ENCODE data around the gene SIAE.

Gene SIAE

DNA sequence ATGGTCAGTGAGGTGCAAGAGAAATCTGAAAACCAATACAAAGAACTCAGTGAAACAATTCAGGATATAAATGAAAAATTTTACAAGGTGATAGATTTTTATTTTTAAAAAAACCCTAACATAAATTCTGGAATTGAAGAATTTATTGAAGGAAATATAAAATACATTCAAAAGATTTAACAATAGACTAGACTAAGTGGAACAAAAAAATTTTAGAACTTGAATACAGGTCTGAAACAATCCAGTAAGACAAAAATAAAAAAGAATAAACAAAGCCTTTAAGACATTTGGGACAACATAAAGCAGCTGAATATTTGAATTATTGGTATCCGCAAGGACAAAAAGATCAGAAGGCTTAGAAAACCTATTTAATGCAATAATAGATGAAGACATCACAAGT lies 8.9 kb upstream of the SIAE start:
- Histone ChIP-seq H3K9me3 (ENCODE audit: low read length) (peaks cover 16% of the 10 kb centered on the region), H3K36me3 (ENCODE audit: insufficient read depth, low read length) (peaks cover 7% of the 10 kb centered on the region), H3K27me3 (ENCODE audit: insufficient read depth, low read length) (no peaks in the 10 kb centered on the region)

GRCh38 chr11:124681421-124681820 lies 7.9 kb upstream of the SIAE start:
- no peaks in the 10 kb centered on the region for H3K27me3 ChIP-seq (ENCODE audit: insufficient read depth, low read length)
- peaks cover 7% of the 10 kb centered on the region for H3K36me3 ChIP-seq (ENCODE audit: insufficient read depth, low read length)
- no peak overlapping the region for H3K4me3 ChIP-seq (ENCODE audit: low read length)
- no peaks in the 10 kb centered on the region for H3K4me1 ChIP-seq (ENCODE audit: insufficient read depth, low read length)
- no peak overlapping the region for H2AFZ ChIP-seq (ENCODE audit: low read depth, low read length)
- H3K9me3 ChIP-seq (ENCODE audit: low read length), result peaks cover 16% of the 10 kb centered on the region

More for the DNA sequence above, 8.9 kb upstream of the SIAE start:
- Histone ChIP-seq H2AFZ (ENCODE audit: low read depth, low read length) (no peak overlapping the region), H3K4me1 (ENCODE audit: insufficient read depth, low read length) (no peaks in the 10 kb centered on the region), H3K4me3 (ENCODE audit: low read length) (no peak overlapping the region)

GRCh38 chr11:124678416-124678815 lies 4.9 kb upstream of the SIAE start:
- Histone ChIP-seq H3K36me3 (ENCODE audit: insufficient read depth, low read length) (peaks cover 7% of the 10 kb centered on the region), H2AFZ (ENCODE audit: low read depth, low read length) (no peak overlapping the region), H3K27me3 (ENCODE audit: insufficient read depth, low read length) (no peaks in the 10 kb centered on the region), H3K9me3 (ENCODE audit: low read length) (peaks cover 6% of the 10 kb centered on the region), H3K4me3 (ENCODE audit: low read length) (no peak overlapping the region), H3K4me1 (ENCODE audit: insufficient read depth, low read length) (peaks cover 6% of the 10 kb centered on the region)

DNA sequence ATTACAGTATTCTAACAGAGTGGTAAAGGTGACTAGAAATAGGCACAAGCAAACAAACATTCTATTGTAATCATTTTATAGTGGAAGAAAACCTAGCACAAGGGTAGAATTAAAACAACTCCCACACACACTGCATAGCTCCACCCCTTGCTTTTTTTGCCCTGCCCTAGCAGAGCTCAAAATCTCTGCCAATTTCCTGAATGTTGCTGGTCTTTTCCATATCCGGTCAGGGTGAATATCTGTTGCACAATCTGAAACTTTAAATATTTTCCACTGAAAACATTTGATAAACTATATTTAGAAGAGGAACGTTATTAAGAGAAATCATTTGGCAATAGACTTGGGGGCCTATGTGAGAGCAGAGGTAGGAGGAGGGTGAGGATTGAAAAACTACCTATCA lies 2.8 kb upstream of the SIAE start:
- Histone ChIP-seq H3K4me3 (ENCODE audit: low read length) (no peak overlapping the region), H2AFZ (ENCODE audit: low read depth, low read length) (no peak overlapping the region), H3K4me1 (ENCODE audit: insufficient read depth, low read length) (peaks cover 12% of the 10 kb centered on the region), H3K27me3 (ENCODE audit: insufficient read depth, low read length) (no peaks in the 10 kb centered on the region), H3K36me3 (ENCODE audit: insufficient read depth, low read length) (no peaks in the 10 kb centered on the region), H3K9me3 (ENCODE audit: low read length) (no peaks in the 10 kb centered on the region)

- peaks cover 12% of the 10 kb centered on the region for H3K4me1 ChIP-seq (ENCODE audit: insufficient read depth, low read length)
- no peaks in the 10 kb centered on the region for H3K9me3 ChIP-seq (ENCODE audit: low read length)
- no peaks in the 10 kb centered on the region for H3K27me3 ChIP-seq (ENCODE audit: insufficient read depth, low read length)
- H3K4me3 ChIP-seq (ENCODE audit: low read length), result peak overlapping the region; percentile 97
- no peaks in the 10 kb centered on the region for H3K36me3 ChIP-seq (ENCODE audit: insufficient read depth, low read length)
- H2AFZ ChIP-seq (ENCODE audit: low read depth, low read length), result peak overlapping the region; percentile 98
Measured at GRCh38 chr11:124674571-124674970, 1.0 kb upstream of the SIAE start.

DNA sequence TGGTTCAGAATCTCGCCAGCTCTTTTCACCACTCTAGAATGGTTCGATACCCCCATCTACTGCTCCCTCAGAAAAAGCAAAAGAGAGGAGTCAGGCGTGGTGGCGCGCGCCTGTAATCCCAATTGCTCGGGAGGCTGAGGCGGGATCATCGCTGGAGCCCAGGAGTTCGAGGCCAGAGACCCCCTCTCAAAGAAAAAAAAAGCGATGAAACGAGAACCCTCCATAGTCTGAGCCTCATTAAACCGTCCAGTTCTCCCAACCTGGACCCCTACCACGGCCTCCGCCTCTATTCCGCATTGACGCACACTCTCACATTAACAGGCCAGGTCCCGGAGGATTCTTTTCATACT lies 604 bp upstream of the SIAE start:
- Histone ChIP-seq H2AFZ (ENCODE audit: low read depth, low read length) (peak overlapping the region; percentile 98), H3K4me3 (ENCODE audit: low read length) (peak overlapping the region; percentile 97), H3K36me3 (ENCODE audit: insufficient read depth, low read length) (no peaks in the 10 kb centered on the region), H3K27me3 (ENCODE audit: insufficient read depth, low read length) (no peaks in the 10 kb centered on the region), H3K4me1 (ENCODE audit: insufficient read depth, low read length) (peaks cover 12% of the 10 kb centered on the region), H3K9me3 (ENCODE audit: low read length) (no peaks in the 10 kb centered on the region)

- Histone ChIP-seq H2AFZ (ENCODE audit: low read depth, low read length) (peak overlapping the region; percentile 98), H3K4me3 (ENCODE audit: low read length) (peak overlapping the region; percentile 97), H3K27me3 (ENCODE audit: insufficient read depth, low read length) (no peaks in the 10 kb centered on the region), H3K4me1 (ENCODE audit: insufficient read depth, low read length) (peaks cover 12% of the 10 kb centered on the region), H3K9me3 (ENCODE audit: low read length) (no peaks in the 10 kb centered on the region), H3K36me3 (ENCODE audit: insufficient read depth, low read length) (no peaks in the 10 kb centered on the region)
Measured at GRCh38 chr11:124672536-124673215, 863 bp downstream of the SIAE start.

DNA sequence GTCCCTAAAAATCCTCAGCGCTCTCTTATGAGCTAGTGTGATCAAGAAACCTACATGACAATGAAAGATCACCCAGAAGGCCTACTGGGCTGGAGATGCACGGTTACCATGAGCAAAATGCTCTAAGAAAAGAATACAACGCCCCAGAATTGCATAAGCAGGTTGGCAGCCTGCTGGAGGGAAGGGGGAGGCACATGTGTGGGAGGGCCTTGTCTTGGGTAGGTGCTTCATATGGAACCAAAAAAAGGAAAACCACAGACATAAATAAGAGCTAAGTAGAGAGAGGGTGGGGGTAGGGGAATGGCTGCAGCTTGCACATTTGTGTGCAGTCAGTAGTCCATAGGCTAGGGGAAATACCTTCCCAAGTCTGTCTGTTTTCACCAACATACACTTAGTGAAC lies 2.8 kb downstream of the SIAE start:
- H3K4me3 ChIP-seq (ENCODE audit: low read length), result no peak overlapping the region
- H3K36me3 ChIP-seq (ENCODE audit: insufficient read depth, low read length), result peaks cover 4% of the 10 kb centered on the region

GRCh38 chr11:124669193-124669592 lies 4.3 kb downstream of the SIAE start:
- Histone ChIP-seq H3K4me1 (ENCODE audit: insufficient read depth, low read length) (peaks cover 6% of the 10 kb centered on the region), H3K4me3 (ENCODE audit: low read length) (no peak overlapping the region), H2AFZ (ENCODE audit: low read depth, low read length) (no peak overlapping the region), H3K36me3 (ENCODE audit: insufficient read depth, low read length) (peaks cover 9% of the 10 kb centered on the region), H3K9me3 (ENCODE audit: low read length) (peaks cover 5% of the 10 kb centered on the region), H3K27me3 (ENCODE audit: insufficient read depth, low read length) (no peaks in the 10 kb centered on the region)

More for the DNA sequence above, 2.8 kb downstream of the SIAE start:
- no peaks in the 10 kb centered on the region for H3K27me3 ChIP-seq (ENCODE audit: insufficient read depth, low read length)
- H3K9me3 ChIP-seq (ENCODE audit: low read length), result no peaks in the 10 kb centered on the region
- peaks cover 12% of the 10 kb centered on the region for H3K4me1 ChIP-seq (ENCODE audit: insufficient read depth, low read length)
- no peak overlapping the region for H2AFZ ChIP-seq (ENCODE audit: low read depth, low read length)

GRCh38 chr11:124667601-124668000 lies 5.9 kb downstream of the SIAE start:
- Histone ChIP-seq H3K9me3 (ENCODE audit: low read length) (peaks cover 5% of the 10 kb centered on the region), H3K36me3 (ENCODE audit: insufficient read depth, low read length) (peaks cover 9% of the 10 kb centered on the region), H2AFZ (ENCODE audit: low read depth, low read length) (no peak overlapping the region), H3K4me1 (ENCODE audit: insufficient read depth, low read length) (peaks cover 2% of the 10 kb centered on the region), H3K4me3 (ENCODE audit: low read length) (no peak overlapping the region), H3K27me3 (ENCODE audit: insufficient read depth, low read length) (no peaks in the 10 kb centered on the region)

GRCh38 chr11:124663861-124664260 lies 9.7 kb downstream of the SIAE start:
- no peaks in the 10 kb centered on the region for H3K27me3 ChIP-seq (ENCODE audit: insufficient read depth, low read length)
- H3K36me3 ChIP-seq (ENCODE audit: insufficient read depth, low read length), result peaks cover 11% of the 10 kb centered on the region
- H2AFZ ChIP-seq (ENCODE audit: low read depth, low read length), result no peak overlapping the region
- H3K4me3 ChIP-seq (ENCODE audit: low read length), result no peak overlapping the region
- no peaks in the 10 kb centered on the region for H3K4me1 ChIP-seq (ENCODE audit: insufficient read depth, low read length)
- peaks cover 5% of the 10 kb centered on the region for H3K9me3 ChIP-seq (ENCODE audit: low read length)

GRCh38 chr11:124662106-124662505 lies 11.4 kb downstream of the SIAE start:
- Histone ChIP-seq H2AFZ (ENCODE audit: low read depth, low read length) (no peak overlapping the region), H3K4me3 (ENCODE audit: low read length) (no peak overlapping the region), H3K36me3 (ENCODE audit: insufficient read depth, low read length) (peaks cover 7% of the 10 kb centered on the region), H3K9me3 (ENCODE audit: low read length) (peaks cover 5% of the 10 kb centered on the region), H3K27me3 (ENCODE audit: insufficient read depth, low read length) (no peaks in the 10 kb centered on the region), H3K4me1 (ENCODE audit: insufficient read depth, low read length) (peaks cover 16% of the 10 kb centered on the region)

DNA sequence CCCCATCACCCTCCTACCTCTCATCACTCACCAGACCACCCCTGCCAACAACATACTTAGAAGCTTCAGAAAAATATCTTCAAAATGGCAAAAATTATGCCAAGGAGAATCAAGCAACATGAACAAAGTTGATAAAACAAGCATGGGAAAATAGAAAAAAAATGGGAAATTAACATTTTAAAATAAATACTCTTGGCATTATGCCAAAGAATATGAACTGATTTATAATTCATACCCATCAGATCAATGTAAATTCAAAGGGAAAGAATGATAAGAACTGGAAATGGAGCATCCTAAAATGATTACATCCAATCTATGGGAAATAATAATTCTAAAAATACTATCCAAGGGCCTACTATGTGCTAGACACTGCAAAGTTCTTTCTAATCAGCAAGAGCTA lies 12.0 kb downstream of the SIAE start:
- Histone ChIP-seq H3K9me3 (ENCODE audit: low read length) (peaks cover 5% of the 10 kb centered on the region), H3K36me3 (ENCODE audit: insufficient read depth, low read length) (peaks cover 7% of the 10 kb centered on the region), H3K4me1 (ENCODE audit: insufficient read depth, low read length) (peaks cover 22% of the 10 kb centered on the region), H3K27me3 (ENCODE audit: insufficient read depth, low read length) (no peaks in the 10 kb centered on the region), H2AFZ (ENCODE audit: low read depth, low read length) (no peak overlapping the region), H3K4me3 (ENCODE audit: low read length) (no peak overlapping the region)

DNA sequence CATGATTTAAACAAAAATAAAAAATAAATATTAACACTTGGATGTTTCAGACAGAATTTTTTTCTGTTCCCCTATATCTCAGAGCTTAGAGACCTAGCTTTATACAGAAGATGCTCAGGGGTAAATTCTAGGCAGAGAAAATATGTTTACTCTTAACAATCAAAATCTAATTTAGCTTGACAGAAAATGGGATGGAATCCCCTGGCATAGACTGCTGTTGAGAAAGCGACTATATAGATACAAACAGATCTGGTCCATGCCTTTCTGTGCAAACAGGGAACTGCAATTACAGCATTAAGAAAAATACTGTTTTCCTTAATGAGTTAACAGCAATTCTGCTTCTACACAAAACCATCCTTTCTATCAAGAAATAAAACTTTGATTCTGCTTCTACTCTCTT lies 14.6 kb downstream of the SIAE start:
- Histone ChIP-seq H2AFZ (ENCODE audit: low read depth, low read length) (no peak overlapping the region), H3K4me3 (ENCODE audit: low read length) (no peak overlapping the region), H3K27me3 (ENCODE audit: insufficient read depth, low read length) (no peaks in the 10 kb centered on the region)

More for the DNA sequence above, 14.6 kb downstream of the SIAE start:
- H3K4me1 ChIP-seq (ENCODE audit: insufficient read depth, low read length), result peaks cover 28% of the 10 kb centered on the region
- H3K36me3 ChIP-seq (ENCODE audit: insufficient read depth, low read length), result peaks cover 2% of the 10 kb centered on the region
- no peaks in the 10 kb centered on the region for H3K9me3 ChIP-seq (ENCODE audit: low read length)
